Muscle of arm (tissue), 12 donors: ENCODE measurements around the gene B3GNT9. TPM values are rescaled to one million over a fixed set of nuclear protein-coding genes. Genes with fewer than 3 reads are reported as not detected.

Experiments used
- DNase-seq: peaks from one replicate; pipeline ENCODE4 v3.0.0-alpha.2; 2013
- polyA plus RNA-seq, 12 donors: library from polyadenylated mRNA; unstranded; fragments of 120-200 nt; gene quantifications; one replicate each; pipeline ENCODE4 v1.2.1, GENCODE V29; 2013; ENCODE audit not compliant: insufficient read length in 12 of 12

B3GNT9 gene
- polyA plus RNA-seq, 12 donors, result 7.1 to 17.2 (median 9.7) TPM; not detected in 1

GRCh38 chr16:67117716-67118115 is 33.1 kb downstream of the B3GNT9 start:
- no peak for DNase-seq

- no peak for DNase-seq
Observed at GRCh38 chr16:67116388-67117311, 34.1 kb downstream of the B3GNT9 start.

GRCh38 chr16:67115639-67116038 is 35.2 kb downstream of the B3GNT9 start:
- DNase-seq, result no peak

- no peak for DNase-seq
Observed at GRCh38 chr16:67114793-67115192, 36.0 kb downstream of the B3GNT9 start.

GRCh38 chr16:67112591-67113399 is 38.0 kb downstream of the B3GNT9 start:
- DNase-seq, result no peak

- no peak for DNase-seq
Observed at GRCh38 chr16:67111951-67112444, 38.8 kb downstream of the B3GNT9 start.

GRCh38 chr16:67109407-67110135 is 41.2 kb downstream of the B3GNT9 start, which contains the start of gene PHAF1:
TSS of gene PHAF1 (plus strand) at chr16:67109941. CDS start at chr16:67110176, 235 bp downstream.
- peak; percentile 95 for DNase-seq

- DNase-seq, result no peak
Observed at GRCh38 chr16:67108931-67109406, 41.8 kb downstream of the B3GNT9 start.

- DNase-seq, result no peak
Observed at GRCh38 chr16:67108489-67108888, 42.3 kb downstream of the B3GNT9 start.

- peak; percentile 66 for DNase-seq
Observed at GRCh38 chr16:67105881-67106280, 44.9 kb downstream of the B3GNT9 start.

- no peak for DNase-seq
Observed at GRCh38 chr16:67105246-67105645, 45.6 kb downstream of the B3GNT9 start.

- no peak for DNase-seq
Observed at GRCh38 chr16:67104845-67105244, 46.0 kb downstream of the B3GNT9 start.

- no peak for DNase-seq
Observed at GRCh38 chr16:67104061-67104460, 46.7 kb downstream of the B3GNT9 start.

GRCh38 chr16:67101311-67102082 is 49.3 kb downstream of the B3GNT9 start:
- DNase-seq, result no peak

GRCh38 chr16:67100569-67101310 is 50.1 kb downstream of the B3GNT9 start:
- no peak for DNase-seq

GRCh38 chr16:67098599-67098998 is 52.2 kb downstream of the B3GNT9 start:
- no peak for DNase-seq
